NCI-H1694 treated with DMSO at 0.1 percent for 48 hours (cell line): ENCODE results near the gene LTBP2.

ENCODE experiments used
- DNase-seq: peaks from one replicate; lab custom pipeline; 2025; lab: John Stamatoyannopoulos, UW

Gene LTBP2

DNA sequence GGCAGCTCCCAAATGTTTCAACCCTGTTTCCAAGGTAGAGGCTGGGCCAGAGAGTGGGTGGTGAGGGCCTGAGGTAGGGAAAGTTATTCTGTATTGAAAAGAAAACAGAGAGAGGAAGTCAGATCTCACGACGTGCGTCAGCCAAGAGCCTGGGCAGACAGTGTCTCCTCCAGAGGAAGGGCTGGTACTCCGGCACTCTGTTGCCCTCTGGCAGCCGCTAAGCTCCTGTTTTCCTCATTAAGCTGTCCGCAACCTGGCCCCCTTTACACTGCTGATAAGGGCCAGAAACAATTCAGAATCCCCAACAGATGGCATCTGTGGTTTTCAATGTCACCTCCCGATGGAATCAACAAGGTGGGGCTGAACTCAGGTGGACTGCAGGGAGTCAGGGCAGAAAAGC, 26.0 kb upstream of the LTBP2 start:
- peak; percentile 65 for DNase-seq

DNA sequence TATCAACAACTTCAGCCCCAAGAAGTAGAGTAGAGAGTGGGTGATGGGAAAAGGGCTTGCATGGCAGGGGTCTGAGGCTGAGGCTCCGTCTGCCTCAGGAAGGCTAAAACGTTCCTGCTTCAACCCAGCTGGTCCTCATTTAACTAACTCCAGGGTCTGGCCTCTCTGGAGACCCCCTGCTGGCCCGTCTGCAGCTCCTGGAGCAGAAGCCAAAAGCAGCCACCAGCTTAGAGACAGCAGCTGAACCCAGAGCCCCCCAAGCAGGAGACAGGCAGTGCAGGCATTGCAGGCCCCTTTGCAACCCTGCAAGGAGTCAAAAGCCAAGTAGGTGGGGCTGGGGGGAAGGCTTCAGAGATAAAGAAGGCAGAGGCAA, 25.1 kb upstream of the LTBP2 start:
- peak; percentile 34 for DNase-seq

DNA sequence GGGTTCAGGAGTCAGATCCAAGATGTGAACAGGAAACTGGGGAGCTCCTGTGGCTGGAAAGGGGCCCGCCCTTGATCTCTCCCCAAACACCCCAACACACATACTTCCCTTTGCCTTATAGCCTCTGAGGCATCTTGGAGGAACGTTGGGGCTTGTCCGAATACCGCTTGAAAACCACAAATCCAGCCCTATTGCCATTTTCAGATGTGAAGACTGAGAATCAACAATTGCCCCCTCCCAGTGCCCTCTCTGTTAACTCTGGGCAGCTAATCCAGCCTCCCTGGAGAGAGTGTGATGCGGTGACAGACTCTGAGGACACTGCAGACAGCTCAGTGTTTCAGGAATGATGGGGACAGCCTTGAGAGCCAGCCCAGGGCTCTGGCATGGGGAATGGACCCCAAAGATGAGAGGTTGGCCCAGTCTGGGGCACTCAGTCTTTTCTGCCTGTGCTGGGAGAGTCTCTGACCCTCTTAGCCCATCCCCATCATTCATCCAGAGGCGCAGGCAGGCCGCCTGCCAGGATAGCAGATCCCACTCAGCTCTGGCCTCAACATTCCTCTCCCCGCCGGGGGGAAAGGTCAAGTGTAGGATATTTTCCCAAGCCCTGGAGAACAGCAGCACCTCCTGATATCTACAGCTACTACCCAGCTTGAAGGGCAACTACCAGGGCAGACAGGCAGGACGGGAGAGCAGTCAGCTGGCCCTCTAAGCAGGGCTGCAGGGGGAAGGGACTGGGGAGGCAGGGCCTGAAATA, 24.6 kb upstream of the LTBP2 start:
- DNase-seq, result no peak

DNA sequence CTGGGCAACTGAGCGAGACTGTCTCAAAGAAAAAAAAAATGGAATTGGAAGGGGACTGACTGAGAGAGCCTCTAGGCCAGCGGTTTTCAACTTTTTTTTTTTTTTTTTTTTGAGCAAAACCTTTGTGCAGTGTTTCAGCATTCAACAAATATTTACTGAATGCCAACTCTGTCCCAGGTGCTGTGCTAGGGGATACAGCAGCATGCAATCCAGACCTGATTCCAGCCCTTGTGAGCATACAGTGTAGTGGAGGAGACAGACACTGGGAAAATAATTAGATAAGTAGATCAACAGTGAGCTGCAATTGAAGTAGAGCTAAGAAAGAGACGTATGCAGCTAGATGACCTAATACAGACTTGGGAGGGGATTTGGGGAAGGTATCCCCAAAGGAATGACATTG, 23.8 kb upstream of the LTBP2 start:
- DNase-seq, result no peak

DNA sequence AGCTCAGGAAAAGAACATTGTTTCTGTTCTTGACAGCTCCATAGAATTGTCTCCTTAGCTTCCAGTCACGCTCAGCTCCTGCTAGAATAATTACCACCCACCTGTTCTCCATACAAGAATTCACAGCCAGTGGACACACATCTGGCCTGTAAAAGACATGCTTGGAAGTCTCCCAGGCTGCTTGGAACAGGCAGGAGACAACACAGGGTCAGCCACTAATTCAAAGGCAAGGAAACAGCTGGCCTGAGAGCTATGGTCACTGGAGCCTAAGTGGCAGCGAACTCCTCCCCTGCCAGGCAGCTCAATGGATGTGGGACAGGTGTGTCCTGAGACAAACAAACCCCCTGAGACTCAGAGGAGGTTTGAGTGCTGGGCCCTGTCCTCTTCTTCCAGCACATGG, 22.9 kb upstream of the LTBP2 start:
- no peak for DNase-seq

DNA sequence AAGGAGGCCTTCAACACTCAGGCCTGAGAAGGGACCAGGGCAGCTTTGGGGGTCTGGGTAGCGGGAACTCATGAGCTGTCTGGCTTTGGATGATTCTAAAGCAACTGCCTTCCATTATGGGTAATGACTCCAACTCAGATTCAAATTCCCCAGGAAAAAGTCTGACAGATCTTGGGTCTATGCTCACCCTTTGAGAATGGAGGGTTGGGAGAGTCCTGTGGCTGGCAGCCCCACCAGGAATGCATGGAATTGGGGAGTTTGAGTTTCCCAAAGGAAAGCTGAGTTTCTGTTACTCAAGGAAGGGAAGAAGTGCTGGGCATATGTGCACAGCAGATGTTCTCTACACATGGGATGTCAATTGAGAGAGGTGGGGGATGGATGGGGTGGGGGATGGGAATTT, 22.4 kb upstream of the LTBP2 start:
- DNase-seq, result no peak

DNA sequence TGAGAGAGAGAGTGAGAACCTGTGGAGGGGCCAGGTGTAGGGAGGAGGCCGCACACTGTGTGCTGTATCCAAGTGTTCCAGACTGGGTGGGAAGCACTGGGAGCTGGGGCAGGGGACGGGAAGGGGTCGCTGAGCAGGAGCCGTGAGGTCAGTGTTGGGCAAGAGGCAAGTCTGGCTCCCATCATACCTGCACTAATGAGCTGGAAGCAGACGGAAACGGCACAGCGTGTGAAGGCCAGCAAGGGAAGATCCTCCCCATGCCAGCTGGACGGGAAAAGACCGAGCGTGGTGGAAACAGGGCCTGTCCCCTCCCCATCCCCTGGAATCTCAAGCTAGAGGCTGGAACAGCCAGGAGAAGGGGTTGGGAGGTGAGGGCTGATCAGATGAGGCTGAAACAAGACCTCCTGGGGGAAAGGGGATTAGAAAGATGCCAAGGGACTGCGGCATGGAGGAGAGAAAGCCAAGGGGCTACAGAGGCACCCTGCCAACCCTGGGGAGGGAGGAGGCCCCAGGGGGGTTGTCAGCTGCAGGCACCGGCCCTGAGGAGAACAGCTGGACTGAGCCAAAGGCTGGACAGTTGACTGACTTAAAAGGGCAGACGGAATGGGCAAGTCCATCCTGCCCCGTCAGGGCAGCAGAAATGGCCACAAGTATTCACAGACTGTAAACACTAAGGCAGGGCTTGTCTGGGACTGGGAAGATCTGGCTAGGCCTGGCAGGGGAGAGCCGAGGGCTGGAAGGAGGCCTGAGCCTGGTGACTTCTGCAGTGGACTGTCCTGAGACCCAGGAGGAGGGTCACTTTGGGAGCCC, 19.0 kb upstream of the LTBP2 start:
- no peak for DNase-seq

DNA sequence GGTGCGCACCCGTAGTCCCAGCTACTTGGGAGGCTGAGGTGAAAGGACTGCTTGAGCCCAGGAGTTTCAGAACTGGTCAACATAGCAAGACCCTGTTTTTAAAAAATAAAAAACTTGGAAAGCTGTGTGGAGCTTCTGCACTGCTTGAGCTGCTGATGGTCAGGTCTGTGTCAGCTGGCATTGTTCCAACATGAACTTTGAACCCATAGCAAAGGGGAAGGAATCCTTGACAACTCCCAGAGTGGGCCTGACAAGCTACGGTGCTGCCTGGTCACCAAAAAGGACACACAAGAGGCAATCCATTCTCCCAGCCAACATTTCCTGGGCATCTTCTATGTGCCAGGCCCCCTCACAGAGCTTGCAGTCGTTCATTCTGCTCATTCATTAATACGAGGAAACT, 16.4 kb upstream of the LTBP2 start:
- DNase-seq, result no peak

DNA sequence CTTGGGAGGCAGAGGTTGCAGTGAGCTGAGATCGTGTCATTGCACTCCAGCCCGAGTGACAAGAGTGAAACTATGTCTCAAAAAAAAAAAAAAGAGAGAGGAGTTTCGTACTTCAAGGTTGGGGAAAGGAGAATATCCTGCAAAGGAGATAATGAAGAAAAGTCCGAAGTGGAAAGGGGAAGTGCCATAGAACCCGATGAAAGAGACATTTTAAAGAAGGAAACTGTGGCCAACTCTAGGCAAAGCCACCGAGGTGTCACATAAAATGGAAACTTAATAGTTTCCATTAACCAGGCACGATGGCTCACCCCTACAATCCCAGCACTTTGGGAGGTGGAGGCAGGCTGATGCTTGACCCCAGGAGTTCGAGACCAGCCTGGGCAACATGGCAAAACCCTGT, 15.0 kb upstream of the LTBP2 start:
- no peak for DNase-seq

DNA sequence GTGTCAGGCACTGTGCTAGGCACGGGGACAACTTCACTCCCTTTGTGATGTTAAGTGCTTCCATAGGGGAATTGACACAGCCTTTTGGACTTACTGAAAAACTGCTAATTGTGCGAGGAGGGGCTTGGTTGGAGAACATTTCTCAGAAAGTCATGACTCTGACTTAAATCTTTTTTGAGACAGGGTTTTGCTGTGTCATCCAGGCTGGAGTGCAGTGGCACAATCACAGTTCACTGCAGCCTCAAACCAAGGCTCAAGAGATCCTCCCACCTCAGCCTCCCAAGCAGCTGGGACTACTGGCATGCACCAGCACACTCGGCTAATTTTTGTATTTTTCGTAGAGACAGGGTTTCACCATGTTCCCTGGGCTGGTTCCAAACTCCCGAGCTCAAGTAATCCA, 10.2 kb upstream of the LTBP2 start:
- DNase-seq, result no peak

DNA sequence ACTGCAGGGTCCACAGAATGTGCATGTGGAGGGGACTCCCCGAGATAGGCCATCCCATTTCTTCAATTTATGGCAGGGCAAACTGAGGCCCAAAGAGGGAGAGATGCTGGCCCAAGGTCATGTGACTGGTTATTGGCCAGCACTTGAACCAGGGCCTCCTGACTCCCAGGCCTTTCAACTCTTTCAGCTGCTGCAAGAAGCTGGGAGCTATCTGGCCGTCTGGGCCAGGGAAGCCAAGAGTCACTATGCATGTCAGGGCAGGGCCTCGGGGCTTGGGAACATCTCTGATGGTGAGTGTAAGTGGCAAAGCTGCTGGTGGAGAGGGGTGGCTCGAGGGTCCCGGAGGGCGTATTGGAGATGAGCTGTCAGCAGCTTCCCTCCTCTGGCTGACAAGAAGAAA, 9.5 kb upstream of the LTBP2 start:
- no peak for DNase-seq

DNA sequence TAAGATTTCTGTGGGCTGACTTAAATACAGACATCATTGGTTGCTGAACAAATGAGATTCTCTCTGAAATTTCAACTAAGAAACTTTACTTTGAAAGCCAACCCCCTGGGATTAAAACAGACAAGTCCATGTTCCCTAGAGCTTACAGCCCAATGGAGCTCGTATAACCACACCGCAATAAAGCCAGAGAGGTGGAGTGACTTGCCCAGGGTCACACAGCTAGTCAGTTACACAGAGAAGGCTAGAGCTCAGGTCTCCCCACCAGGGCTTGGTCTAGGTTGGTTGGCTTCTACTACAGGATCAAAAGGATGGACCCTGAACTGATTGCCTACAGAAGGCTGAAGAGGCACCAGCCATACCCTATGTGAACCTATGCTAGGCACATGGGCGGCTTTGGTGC, 8.9 kb upstream of the LTBP2 start:
- no peak for DNase-seq

DNA sequence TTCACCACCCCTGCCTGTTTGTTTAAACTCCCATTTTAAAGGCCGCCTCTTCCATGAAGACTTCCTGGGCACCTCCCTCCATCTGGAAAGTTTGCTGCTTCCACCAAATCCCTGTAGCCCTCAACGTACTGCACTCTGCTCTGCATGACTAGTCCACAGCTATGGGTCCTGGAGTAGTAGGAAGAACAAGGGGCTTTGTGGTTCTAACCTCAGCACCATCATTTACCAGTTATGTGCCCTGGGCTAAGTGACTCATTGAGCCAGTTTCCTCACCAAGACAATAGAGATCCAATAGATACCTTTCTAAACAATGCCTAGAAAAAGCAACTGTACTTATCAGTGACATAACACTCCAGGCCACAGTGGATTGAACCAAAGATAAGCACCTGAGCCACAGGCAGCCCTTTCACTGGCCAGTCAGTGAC, 8.5 kb upstream of the LTBP2 start:
- DNase-seq, result no peak

DNA sequence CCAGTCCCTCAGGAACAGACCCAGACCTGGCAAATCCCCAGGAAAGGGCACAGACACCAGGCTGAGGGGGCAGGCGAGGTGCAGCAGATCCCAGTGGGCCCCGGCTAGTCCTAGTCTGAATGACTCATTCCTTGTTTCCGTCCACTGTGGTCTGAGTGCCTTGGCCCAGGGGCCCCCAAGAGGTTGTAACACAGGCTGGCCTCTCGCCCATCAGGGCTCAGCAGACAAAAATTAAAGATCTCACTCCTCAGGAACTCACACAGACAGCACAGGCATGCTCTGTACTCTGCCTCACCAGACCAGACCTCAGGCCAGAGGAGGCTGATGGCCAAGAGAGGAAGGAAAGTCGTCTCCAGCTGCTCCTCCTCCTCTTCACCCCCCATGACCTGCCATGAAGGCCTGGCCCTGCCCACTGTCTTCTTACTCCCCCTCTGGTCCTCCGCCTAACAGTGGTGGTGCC, 7.7 kb upstream of the LTBP2 start:
- no peak for DNase-seq

DNA sequence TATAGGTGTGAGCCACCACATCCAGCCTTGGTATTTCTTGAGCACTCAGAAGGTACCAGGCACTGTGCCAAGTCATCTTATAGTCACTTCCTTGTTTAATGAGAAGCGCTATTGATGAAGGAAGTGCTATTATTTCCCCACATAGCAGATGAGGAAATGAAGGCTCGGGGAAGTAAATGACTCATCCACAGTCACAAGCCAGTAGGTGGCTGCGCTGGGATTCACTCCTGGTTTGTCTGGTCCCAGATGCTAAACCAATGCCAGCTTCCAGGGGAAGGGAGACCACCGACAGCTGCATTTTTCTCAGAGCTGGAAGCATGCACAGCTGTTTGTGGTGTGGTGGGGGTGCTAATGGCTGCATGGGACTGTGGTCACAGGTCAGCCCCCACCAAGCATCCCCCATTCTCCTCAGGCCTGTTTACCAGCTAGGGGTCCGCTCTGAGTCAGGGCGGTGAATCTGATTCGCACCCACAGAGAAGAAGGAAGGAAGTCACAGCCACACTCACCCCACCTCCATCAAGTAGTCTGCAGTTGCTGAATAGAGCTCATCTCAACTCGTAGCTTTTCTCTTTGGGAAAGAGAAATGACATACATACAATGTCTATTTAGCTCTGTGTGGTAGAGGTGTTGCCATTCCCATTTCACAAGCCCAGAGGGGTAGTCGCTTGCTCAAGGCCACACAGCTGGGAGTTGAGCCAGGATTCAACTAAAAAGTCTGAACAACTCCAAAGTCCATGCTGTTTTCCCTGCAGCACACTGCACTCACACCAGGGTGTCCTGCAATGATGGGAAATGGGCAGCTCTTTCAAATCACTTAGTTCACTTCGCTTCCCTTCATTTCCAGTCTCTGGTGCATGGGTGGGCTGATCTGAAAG, 6.3 kb upstream of the LTBP2 start:
- no peak for DNase-seq

DNA sequence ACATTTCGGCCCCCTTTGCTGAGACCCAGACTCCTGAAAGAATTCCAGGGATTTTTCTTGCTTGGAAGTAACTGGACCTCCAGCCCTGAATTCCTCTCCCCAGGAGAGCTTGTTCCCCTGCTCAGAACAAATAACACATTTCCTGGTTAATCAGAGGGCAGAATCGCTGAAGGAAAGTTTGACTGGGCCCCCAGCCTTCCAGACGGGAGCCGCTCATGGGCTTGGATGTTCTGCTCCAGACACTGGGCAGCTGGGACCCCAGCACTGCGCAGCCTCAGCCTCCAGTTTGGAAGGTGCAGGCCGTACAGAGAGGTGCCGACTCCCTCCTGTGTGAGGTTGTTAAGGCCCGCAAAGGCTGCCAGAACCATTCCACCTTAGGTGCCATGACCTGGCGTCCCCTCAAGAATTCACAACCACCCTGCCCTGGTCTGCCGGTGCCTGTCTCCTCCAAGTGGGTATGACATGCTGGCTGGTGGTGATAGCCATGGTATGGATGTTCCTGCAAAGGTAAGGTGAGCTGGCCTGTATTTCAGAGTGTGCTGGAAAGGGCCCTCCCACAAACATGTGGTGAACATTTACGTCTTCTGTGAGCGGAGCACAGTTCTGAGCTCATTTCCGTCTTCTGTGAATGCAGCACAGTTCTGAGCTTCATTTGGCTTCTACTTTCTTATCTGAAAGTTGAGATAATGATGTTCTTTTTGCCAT, 5.1 kb upstream of the LTBP2 start:
- no peak for DNase-seq

DNA sequence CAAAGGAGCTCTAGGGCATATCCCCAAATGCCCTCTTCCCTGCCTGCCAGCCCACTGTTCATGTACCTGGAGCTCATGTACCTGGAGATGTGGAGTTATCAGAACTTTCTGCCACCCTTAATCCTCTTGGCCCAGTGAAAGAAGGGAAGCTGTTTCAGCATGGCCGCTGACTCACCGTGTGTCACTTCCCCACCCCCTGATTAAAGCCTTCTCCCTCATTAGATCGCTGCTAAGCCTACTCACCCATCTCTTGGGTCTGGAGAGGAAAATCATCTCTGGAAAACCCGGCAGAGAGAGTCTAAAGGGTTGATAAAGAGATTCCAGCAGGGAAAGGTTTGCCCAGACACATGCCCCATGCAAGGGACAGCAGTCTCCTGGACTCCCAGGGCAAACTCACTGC, 4.5 kb upstream of the LTBP2 start:
- no peak for DNase-seq

DNA sequence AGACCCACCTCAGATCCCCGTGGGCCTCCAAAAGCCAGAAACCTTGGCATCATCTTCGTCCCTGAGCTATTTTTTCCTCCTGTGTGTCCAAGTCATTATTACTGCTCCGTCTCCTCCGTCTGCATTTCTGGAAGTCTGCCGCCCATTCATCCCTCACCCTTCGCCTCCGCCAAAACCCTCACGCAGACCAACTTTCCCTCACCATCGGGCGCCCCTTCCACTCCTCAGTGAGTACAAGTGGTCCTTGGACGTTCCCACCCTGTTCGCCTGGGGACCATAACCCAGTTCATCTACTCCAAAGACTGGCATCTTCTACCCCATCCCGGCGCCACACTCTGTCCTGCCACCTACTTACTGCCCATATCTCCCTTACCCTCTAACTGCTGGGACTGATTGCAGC, 3.7 kb upstream of the LTBP2 start:
- no peak for DNase-seq

DNA sequence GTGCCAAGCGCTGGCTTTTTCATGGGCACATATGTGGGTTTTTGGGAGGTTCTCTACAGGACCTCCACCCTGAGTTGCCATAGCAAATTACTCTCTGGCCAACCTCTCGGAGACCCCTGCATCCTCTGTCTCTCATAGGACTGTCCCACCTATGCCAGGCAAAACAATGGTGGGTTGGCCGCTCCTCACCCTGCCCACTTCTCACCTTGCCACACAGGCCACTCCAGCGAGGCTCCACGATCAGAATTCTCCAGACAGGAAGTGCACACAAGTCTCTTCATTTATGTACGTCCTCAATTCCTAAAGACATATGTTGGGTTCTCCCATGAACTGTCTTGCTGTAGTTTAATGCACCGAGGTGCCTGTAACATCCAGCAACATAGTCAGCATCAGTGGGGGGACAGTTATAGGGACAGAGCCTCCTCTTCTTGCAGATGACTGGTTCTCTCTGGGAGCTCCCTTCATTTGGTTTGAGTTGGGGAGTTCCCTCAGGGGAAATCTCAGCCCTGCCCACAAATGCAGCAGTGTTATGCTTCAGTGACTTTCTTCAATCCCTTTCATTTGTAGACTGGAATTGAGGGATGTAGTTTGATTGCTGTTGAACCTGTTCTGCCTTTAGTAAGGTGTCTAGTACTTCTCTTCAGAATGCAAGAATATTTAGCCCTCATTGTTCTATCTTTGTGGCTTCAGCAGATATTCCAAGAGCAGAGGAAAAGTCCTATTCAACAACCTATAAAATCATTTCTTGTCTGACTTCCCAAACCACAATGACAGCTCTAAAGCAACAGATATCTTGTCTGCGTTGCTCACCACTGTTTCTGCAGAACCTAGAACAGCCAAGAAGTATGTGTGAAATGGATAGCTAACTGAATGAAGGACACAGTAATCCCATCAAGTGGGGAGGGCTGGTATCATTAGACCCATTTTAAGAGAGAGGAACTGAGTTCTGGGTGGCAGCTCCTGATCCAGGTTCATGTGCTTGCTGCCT, 2.8 kb upstream of the LTBP2 start:
- DNase-seq, result no peak

DNA sequence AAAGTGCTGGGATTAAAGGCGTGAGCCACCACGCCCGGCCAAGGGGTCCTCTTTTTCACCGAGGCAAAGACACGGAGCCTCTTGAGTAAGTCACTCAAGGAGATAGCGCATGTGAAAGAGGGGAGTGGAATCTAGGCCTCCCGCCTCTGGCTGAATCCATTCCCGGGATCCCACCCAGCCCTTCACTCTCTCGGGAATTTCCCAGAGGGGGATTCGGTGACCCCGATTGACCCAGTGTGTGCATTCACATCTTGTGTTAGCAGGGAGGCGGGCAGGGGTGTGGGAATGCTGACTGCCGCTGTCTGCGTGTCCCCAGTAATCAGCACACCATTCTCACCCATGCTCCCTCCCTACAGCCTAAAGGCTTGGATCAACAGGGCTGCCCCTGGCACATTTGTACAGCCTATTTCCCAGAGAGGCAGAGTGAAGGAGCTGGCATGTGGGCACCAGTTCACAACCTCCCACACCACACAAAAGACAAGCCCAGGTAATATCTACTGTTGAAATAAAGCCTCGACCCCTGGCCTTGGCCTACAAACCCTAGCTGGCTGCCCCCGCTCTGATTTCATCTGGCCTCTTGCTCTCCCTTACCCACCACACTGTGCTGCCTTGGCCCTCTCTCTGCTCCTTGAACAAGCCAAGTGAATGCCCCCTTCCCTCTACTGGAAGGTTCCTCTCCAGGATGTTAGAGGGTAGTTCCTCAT, 1.3 kb upstream of the LTBP2 start:
- DNase-seq, result no peak
